NCI-H1694 treated with DMSO at 0.1 percent for 48 hours (cell line): ENCODE data around the gene GAR1.
"Not testable (repeated sequence)": the region's sequence is repeated elsewhere in the genome, so short reads cannot be mapped to it uniquely, and the experiment has no call there.

Experiments
- DNase-seq: peaks from one replicate; lab custom pipeline; 2025; lab: John Stamatoyannopoulos, UW

Gene GAR1

GRCh38 chr4:109815151-109816081, at the start of gene GAR1:
Gene GAR1, plus strand, starts transcription at chr4:109815762. Its CDS starts 403 bp downstream, at chr4:109816165.
- DNase-seq, result peak; percentile 69

DNA sequence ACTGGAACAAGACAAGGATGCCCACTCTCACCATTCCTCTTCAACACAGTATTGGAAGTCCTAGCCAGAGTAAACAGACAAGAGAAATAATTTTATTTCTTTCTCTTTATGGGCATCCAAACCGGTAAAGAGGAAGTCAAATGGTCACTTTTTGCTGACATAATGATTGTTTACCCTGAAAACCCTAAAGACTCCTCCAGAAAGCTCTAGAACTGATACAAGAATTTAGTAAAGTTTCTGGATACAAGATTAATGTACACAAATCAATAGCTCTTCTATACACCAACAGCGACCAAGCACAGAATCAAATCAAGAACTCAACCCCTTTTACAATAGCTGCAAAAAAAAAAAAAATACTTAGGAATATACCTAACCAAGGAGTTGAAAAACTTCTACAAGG, 33.5 kb upstream of the GAR1 start:
- DNase-seq, result not testable (repeated sequence)

GRCh38 chr4:109786846-109787245, 28.7 kb upstream of the GAR1 start:
- DNase-seq, result no peak

GRCh38 chr4:109787807-109788206, 27.8 kb upstream of the GAR1 start:
- DNase-seq, result no peak

GRCh38 chr4:109795059-109795458, 20.5 kb upstream of the GAR1 start:
- no peak for DNase-seq

DNA sequence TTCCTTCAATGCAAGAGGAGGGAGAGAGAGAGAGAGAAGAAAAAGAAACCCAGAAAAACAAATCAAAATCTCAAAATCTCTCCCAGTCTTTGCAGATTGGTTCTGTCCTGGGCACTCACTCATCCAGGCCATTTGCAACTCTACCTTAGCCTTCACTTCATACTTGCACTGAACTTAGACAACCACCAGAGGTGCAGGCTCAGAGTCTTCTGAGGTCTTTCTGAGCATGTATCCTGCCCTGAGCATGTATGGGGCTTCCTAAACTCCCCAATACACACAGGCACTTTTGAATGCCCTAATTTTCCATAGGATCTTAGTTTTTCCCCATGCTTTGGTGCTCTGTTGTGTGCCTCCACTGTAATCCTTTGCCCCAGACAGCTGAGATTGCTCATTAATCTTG, 16.7 kb upstream of the GAR1 start:
- no peak for DNase-seq

- DNase-seq, result no peak
Measured at GRCh38 chr4:109801099-109801789, 14.3 kb upstream of the GAR1 start.

DNA sequence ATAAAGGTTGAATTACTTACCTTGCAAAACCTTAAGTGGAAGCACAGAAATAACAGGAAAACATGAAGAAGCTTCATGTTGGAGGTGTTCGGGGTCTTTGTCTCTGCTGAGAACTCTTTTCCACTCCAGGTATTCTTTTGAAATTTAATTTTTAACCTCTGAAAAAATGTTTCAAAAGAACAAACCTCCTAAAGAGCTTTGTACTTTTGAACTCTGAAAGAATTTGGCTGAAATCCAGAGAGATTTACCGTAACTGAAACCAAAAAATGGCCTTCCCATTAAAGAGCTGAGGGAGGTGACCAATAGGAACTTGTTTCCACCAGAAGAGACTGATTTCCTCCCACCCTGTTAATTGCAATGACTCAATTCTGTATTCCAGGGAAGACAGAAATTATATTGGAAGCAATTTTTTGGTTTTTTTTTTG, 13.7 kb upstream of the GAR1 start, which contains the start of gene CFI:
Gene CFI, minus strand, starts transcription at position 105 of the 425 bp plus-strand sequence. Its CDS starts 28 bp downstream, at position 77.
- no peak for DNase-seq

GRCh38 chr4:109803924-109804571, 11.5 kb upstream of the GAR1 start:
- DNase-seq, result peak; percentile 4

- DNase-seq, result no peak
Measured at GRCh38 chr4:109809655-109810054, 5.9 kb upstream of the GAR1 start.

DNA sequence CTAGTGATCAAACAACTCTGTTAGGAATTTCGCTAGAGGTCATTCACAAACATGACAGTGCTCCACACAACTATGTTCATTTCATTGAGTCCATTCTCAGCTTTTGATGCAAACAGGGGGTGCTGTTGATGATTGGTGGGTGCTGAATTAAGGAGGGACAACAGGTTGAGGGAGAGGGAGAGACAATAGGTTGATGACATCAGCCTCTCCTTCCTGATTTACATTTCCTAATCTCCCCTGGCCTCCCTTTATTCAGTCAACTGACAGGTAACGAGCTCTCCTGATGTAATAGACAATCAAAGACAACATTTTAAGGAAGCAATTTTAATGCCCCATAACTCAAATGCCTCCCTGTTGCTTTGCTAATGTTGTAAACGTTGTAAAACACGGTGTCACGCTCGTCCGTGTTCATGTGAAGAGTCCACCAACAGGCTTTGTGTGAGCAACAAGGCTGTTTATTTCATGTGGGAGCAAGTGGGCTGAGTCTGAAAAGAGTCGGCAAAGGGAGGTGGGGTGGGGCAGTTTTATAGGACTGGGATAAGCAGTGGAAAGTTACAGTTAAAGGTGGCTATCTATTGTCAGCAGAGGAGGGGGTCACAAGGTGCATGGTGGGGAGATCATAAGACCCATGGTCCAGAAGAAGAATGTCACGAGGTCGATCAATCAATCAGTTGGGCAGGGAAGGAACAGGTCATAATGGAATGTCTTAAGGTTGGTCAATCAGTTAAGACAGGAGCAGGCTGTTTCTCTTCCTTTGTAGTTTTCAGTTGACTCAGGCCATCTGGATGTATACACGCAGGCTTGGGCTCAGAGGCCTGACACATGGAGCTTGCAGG, 4.8 kb upstream of the GAR1 start:
- DNase-seq, result no peak

- DNase-seq, result no peak
Measured at GRCh38 chr4:109811707-109812106, 3.9 kb upstream of the GAR1 start.

- DNase-seq, result no peak
Measured at GRCh38 chr4:109816082-109816442, 500 bp downstream of the GAR1 start.

- no peak for DNase-seq
Measured at GRCh38 chr4:109816894-109817293, 1.3 kb downstream of the GAR1 start.

DNA sequence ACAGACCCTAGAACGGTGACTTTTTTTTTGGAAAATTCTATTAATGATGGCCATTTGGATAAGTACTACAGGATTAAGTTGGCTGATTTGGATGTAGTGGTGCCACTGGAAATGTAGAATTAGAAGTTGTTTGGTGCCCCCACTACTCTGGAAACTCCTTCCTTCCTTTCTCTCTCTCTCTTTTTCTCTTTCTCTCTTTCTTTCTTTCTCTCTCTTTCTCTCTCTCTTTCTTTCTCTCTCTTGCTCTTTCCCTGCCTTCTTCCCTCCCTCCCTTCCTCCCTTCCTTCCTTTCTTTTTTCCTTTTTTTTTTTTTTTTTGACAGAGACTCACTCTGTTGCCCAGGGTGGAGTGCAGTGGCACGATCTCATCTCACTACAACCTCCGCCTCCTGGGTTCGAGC, 2.7 kb downstream of the GAR1 start:
- DNase-seq, result no peak

GRCh38 chr4:109820563-109820962, 5.0 kb downstream of the GAR1 start:
- no peak for DNase-seq

GRCh38 chr4:109821185-109821584, 5.6 kb downstream of the GAR1 start:
- no peak for DNase-seq

- DNase-seq, result peak; percentile 1
Measured at GRCh38 chr4:109826719-109827118, 11.2 kb downstream of the GAR1 start.

DNA sequence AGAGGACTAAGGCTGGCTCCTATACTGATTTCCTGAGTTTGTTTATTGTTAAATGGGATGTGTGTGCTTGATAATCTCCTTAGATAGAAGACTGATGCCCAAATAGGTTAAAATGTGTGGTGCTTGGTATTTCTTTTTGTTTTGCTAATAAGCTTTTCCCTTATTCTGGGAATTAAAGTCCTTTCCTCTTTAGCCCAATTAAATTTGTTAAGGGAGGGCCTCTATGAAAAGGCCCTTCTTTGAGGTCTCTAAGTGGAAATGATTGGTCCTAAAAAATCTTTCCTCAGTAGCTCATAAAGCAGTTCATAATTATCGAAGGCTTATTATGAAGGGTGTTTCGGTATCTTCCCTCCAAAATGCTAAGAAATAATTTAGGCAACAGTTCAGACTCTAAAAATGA, 12.1 kb downstream of the GAR1 start, which contains the start of gene RRH:
Gene RRH, plus strand, starts transcription at position 301 of the 400 bp plus-strand sequence. Its CDS starts 56 bp downstream, at position 357.
- no peak for DNase-seq

DNA sequence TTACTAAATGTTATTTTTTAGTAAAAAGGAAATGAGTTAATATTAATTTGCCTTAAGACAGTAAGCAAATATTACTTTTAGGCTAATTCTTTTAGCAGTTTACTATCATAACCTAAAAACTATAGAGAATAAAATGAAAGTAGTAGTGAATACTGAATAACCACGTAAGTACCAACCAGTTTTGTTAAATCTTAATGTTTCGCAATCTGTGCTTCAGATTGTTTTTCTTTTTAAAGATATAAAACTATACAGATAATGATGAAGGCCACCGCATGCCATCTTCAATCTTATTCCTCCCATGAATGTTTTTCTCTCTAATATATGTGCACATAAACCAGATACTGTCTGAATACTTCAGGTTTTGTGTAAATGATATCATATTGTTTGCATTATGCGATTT, 18.2 kb downstream of the GAR1 start:
- no peak for DNase-seq

DNA sequence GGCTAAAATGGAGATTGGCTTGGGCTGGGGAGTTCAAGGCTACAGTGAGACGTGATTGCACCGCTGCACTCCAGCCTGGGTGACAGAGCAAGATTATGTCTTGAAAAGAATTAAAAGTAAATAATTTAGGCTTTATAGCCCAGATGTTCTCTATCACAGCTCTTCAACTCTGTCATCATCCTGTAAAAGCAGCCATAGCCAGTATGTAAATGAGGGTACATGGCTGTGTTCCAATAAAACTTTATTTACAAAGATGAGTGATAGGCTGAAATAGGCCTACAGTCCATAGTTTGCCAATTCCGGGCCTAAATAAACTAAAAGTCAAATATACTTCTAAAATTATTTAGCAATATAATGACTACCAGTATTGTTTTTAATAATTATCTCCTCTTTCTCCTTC, 21.4 kb downstream of the GAR1 start:
- DNase-seq, result no peak
